ENCODE data around the gene ESPL1. TPM values are rescaled to one million over a fixed set of nuclear protein-coding genes. Genes with fewer than 3 reads are reported as not detected.
A peak's percentile ranks its signal among the peaks of the same experiment; 100 is the strongest.

Gene ESPL1
- total RNA-seq, 1 donor from 2014 or later: 50.0 TPM

- Mint-ChIP-seq H3K27me3 (no peaks in the 10 kb centered on the region), H3K4me1 (ENCODE audit: unreplicated experiment) (no peaks in the 10 kb centered on the region), H3K9me3 (no peaks in the 10 kb centered on the region), H3K4me3 (no peak overlapping the region), H3K36me3 (peaks cover 9% of the 10 kb centered on the region), H3K27ac (peak overlapping the region; percentile 3)
- DNase-seq (ENCODE audit: extremely low spot score, unreplicated experiment): no peak
- TF ChIP-seq, protein P1, sequence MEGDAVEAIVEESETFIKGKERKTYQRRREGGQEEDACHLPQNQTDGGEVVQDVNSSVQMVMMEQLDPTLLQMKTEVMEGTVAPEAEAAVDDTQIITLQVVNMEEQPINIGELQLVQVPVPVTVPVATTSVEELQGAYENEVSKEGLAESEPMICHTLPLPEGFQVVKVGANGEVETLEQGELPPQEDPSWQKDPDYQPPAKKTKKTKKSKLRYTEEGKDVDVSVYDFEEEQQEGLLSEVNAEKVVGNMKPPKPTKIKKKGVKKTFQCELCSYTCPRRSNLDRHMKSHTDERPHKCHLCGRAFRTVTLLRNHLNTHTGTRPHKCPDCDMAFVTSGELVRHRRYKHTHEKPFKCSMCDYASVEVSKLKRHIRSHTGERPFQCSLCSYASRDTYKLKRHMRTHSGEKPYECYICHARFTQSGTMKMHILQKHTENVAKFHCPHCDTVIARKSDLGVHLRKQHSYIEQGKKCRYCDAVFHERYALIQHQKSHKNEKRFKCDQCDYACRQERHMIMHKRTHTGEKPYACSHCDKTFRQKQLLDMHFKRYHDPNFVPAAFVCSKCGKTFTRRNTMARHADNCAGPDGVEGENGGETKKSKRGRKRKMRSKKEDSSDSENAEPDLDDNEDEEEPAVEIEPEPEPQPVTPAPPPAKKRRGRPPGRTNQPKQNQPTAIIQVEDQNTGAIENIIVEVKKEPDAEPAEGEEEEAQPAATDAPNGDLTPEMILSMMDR (conservative IDR thresholded peaks at IDR 0.05): peak; percentile 75
These were observed 19.7 kb downstream of the ESPL1 start for GRCh38 chr12:53287741-53288216.

DNA sequence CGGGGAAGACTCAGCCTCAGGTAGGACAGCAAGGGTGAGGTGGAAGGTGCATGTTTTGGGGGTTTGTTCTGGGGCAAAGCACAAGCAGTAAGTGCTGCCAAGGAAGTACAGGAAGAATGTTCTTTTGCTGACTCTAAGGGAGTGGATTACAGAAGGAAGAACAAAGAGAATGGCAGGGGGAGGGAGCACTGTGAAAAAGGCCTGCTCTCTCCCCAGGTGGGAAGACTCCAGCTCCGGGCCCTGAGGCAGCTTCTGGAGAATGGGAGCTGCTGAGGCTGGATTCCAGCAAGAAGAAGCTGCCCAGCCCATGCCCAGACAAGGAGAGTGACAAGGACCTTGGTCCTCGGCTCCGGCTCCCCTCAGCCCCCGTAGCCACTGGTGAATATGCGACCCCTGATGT lies 20.2 kb downstream of the ESPL1 start:
- TF ChIP-seq, protein P1 (conservative IDR thresholded peaks at IDR 0.05): no peak
- Mint-ChIP-seq H3K27me3 (no peaks in the 10 kb centered on the region), H3K4me1 (ENCODE audit: unreplicated experiment) (no peaks in the 10 kb centered on the region), H3K9me3 (no peaks in the 10 kb centered on the region), H3K36me3 (peaks cover 9% of the 10 kb centered on the region), H3K4me3 (no peak overlapping the region), H3K27ac (no peak overlapping the region)
- no peak for DNase-seq (ENCODE audit: extremely low spot score, unreplicated experiment)

DNA sequence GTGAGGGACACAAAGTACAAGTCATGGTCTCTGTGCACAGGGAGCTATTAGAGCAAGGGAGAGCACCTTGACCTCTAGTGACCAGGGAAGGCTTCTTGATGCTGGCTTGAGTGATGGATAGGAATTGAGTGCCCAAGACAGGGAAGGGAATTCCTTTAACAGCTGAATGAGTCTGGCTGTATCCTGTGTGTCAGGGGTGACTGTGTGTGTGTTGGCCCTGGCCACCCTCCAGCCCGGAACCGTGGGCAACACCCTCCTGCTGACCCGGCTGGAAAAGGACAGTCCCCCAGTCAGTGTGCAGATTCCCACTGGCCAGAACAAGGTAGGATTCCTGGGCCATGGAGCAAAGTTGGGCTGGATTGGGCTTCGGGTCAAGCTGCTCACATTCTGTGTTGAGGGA lies 21.8 kb downstream of the ESPL1 start:
- TF ChIP-seq, protein P1 (conservative IDR thresholded peaks at IDR 0.05): no peak
- H3K36me3 Mint-ChIP-seq: peaks cover 8% of the 10 kb centered on the region
- no peaks in the 10 kb centered on the region for H3K9me3 Mint-ChIP-seq
- no peak for DNase-seq (ENCODE audit: extremely low spot score, unreplicated experiment)
- H3K4me1 Mint-ChIP-seq (ENCODE audit: unreplicated experiment): peaks cover 2% of the 10 kb centered on the region
- no peak overlapping the region for H3K27ac Mint-ChIP-seq
- H3K4me3 Mint-ChIP-seq: no peak overlapping the region
- no peaks in the 10 kb centered on the region for H3K27me3 Mint-ChIP-seq

GRCh38 chr12:53290661-53291060 lies 22.6 kb downstream of the ESPL1 start:
- Mint-ChIP-seq H3K4me1 (ENCODE audit: unreplicated experiment) (peaks cover 10% of the 10 kb centered on the region), H3K27ac (no peak overlapping the region), H3K4me3 (no peak overlapping the region), H3K36me3 (peaks cover 8% of the 10 kb centered on the region), H3K27me3 (no peaks in the 10 kb centered on the region), H3K9me3 (no peaks in the 10 kb centered on the region)
- DNase-seq (ENCODE audit: extremely low spot score, unreplicated experiment): no peak
- TF ChIP-seq, protein P1 (conservative IDR thresholded peaks at IDR 0.05): no peak

GRCh38 chr12:53292426-53292825 lies 24.3 kb downstream of the ESPL1 start:
- TF ChIP-seq, protein P1 (conservative IDR thresholded peaks at IDR 0.05): no peak
- H3K36me3 Mint-ChIP-seq: peaks cover 10% of the 10 kb centered on the region
- H3K4me3 Mint-ChIP-seq: no peak overlapping the region
- no peak overlapping the region for H3K27ac Mint-ChIP-seq
- no peak for DNase-seq (ENCODE audit: extremely low spot score, unreplicated experiment)
- no peaks in the 10 kb centered on the region for H3K9me3 Mint-ChIP-seq
- H3K4me1 Mint-ChIP-seq (ENCODE audit: unreplicated experiment): peaks cover 12% of the 10 kb centered on the region
- no peaks in the 10 kb centered on the region for H3K27me3 Mint-ChIP-seq
